ENCODE results near the gene FAM177B.
A peak's percentile ranks its signal among the peaks of the same experiment; 100 is the strongest.

FAM177B gene

DNA sequence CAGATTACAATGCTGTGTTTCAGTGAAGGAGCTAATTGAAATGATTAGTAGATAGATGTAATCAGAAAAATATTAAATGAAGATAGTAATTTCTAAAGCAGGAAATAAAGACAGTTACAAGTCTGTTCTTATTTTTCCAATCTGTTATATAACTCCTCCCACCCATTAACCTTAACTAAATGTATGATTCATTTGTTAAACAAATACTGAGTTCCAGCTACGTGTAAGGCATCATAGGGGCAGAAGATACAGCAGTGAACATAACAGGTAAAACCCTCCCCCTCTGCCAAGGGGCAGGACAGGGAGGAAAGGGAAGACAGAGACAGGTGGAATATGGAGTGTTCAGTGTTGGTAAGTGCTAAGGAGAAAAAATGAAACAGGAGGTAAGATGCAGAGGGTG, at the start of gene FAM177B:
TSS of gene FAM177B (plus strand) at position 231 of the 400 bp plus-strand sequence. CDS start 9,344 bp downstream, outside the sequence.
- TF ChIP-seq ZNF274 (IDR thresholded peaks at IDR 0.05; ENCODE audit: low read depth, low read length) = no peak
- H3K4me3 ChIP-seq (ENCODE audit: low read length) = no peak within 1 kb of the TSS

DNA sequence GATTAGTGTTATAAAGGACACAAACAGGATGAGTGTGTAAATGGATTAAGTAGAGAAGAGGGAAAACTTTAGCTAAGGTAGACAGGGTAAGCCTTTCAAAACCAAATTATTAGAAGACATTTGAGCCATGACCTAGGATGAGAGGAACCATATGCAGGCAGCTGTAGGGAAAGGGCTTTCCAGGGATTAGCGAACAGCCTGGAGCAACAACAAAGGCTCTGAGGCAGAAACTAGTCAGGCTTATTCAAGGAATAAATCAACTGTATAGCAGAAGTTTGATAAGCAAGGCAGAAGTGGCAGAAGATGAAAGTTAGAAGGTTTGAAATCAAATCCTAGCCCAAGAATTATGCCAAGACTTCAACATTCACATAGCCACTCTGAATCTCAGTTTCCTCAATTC, 46.0 kb upstream of the FAM177B start:
- H3K4me3 ChIP-seq (ENCODE audit: low read length) = no peak overlapping the region
- TF ChIP-seq ZNF274 (IDR thresholded peaks at IDR 0.05; ENCODE audit: low read depth, low read length) = no peak

DNA sequence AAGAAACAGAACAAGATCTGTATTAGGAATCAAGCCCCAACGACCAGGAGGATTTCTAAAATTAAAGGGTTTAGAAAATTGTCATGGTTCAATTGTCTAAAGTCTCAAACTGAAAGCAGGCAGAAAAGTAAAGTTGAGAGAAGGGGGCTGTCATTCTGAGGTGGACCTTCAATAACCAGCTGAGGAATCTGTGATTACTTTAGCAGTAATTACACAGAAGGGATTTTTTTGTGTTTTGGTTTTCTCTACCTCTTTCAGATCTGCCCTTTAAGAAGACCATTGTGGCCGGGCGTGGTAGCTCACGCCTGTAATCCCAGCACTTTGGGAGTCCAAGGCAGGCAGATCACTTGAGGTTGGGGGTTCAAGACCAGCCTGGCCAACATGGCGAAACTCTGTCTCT, 42.1 kb upstream of the FAM177B start:
- H3K4me3 ChIP-seq (ENCODE audit: low read length) = no peak overlapping the region
- TF ChIP-seq ZNF274 (IDR thresholded peaks at IDR 0.05; ENCODE audit: low read depth, low read length) = no peak

DNA sequence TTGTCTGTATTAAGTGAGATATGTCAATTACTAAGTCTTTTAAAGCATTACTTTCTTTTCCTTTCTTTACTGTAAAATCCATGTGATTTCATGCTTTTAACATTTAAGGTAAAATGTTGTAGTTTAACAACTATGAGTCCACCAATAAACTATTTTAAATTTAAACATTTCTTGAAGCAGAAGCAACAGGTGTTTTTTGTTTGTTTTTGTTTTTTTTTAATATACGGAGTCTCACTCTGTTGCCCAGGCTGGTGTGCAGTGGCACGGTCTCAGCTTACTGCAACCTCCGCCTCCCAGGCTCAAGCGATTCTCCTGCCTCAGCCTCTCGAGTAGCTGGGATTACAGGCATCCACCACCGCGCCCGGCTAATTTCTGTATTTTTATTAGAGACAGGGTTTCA, 40.3 kb upstream of the FAM177B start:
- H3K4me3 ChIP-seq (ENCODE audit: low read length) = no peak overlapping the region
- no peak for TF ChIP-seq ZNF274 (IDR thresholded peaks at IDR 0.05; ENCODE audit: low read depth, low read length)

DNA sequence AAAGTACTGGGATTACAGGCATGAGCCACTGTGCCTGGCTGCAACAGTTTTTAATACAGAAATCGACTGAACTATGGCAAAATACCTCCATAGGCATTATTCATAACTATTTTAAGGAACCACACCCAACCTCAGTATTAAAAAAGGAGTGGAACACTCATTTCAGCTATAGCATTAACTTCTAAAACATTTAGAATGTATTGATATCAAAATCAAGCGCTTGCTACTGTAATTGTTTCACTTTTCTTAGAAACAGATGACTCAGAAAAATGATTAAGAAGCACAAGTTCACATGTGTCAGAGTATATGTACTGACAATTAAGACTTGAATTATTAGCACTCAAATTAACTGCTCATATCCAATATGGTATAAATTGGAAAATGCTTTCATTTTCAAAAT, 39.8 kb upstream of the FAM177B start:
- TF ChIP-seq ZNF274 (IDR thresholded peaks at IDR 0.05; ENCODE audit: low read depth, low read length) = no peak

DNA sequence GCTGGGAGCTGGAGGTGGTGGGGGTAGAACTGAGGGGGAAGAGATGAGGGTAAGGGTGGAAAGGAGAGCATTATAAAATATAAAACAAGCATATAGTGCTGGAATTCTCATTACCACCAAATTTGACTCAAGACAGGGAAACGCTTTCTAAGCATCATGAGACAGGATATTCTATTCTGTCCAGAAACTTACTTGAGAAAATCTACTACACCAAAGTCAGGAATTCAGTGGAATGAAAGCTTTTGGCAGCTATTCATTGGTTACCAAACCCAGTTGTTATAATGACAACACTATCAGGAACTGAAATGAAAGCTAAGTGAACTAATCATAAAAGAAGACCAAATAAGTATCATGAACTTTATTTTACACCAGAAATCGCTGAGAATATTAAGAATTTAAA, 39.2 kb upstream of the FAM177B start:
- TF ChIP-seq ZNF274 (IDR thresholded peaks at IDR 0.05; ENCODE audit: low read depth, low read length) = no peak
- H3K4me3 ChIP-seq (ENCODE audit: low read length) = no peak overlapping the region

More for the DNA sequence above, 39.8 kb upstream of the FAM177B start:
- no peak overlapping the region for H3K4me3 ChIP-seq (ENCODE audit: low read length)

DNA sequence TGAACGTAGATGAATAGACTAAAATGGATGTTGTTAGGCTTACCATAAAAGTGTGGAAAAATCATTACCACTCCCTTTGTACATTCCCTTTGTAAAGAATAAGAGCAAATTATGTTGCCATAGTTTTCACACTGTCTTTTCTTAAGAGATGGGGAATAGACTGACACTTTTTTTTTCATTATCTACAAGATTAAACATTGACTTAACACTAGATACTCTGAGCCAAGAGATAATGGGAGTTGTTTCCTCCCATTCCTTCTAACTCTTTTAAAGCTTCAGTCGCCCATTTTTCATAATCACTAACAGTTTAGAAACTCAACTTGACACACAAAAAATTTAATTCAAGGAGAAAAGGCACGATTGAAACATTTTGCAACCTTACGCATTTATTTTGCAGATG, 34.8 kb upstream of the FAM177B start:
- TF ChIP-seq ZNF274 (IDR thresholded peaks at IDR 0.05; ENCODE audit: low read depth, low read length) = no peak
- no peak overlapping the region for H3K4me3 ChIP-seq (ENCODE audit: low read length)

DNA sequence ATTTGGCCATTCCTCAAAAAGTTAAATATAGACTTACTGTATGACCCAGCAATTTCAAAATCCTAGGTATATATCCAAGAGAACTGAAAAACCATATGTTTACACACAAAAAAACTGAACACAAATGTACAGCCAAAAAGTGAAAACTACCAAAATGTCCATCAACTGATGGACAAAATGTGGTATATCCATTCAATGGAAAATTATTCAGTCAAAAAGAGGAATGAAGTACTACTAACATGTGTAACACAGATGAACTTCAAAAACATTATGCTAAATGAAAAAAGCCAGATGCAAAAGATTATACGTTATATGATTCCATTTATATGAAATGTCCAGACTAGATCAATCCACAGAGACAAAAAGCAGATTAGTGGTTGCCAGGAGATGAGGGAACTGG, 32.7 kb upstream of the FAM177B start:
- no peak overlapping the region for H3K4me3 ChIP-seq (ENCODE audit: low read length)
- no peak for TF ChIP-seq ZNF274 (IDR thresholded peaks at IDR 0.05; ENCODE audit: low read depth, low read length)

DNA sequence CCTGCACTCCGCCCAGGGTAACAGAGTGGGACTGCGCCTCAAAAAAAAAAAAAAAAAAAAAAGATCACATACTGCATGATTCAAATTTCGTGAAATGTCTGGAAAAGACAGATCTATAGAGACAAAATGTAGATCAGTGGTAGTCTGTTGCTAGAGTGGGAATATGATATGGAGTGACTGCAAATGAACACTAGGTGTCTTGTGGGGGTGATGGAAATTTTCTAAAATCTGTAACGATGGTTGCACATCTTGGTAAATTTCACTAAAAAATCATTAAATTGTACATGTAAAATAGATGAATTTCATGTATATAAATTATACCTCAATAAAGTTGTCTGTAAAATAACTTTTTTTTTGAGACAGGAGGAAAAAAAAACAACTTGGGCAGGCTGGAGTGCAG, 30.2 kb upstream of the FAM177B start:
- H3K4me3 ChIP-seq (ENCODE audit: low read length) = no peak overlapping the region
- no peak for TF ChIP-seq ZNF274 (IDR thresholded peaks at IDR 0.05; ENCODE audit: low read depth, low read length)

DNA sequence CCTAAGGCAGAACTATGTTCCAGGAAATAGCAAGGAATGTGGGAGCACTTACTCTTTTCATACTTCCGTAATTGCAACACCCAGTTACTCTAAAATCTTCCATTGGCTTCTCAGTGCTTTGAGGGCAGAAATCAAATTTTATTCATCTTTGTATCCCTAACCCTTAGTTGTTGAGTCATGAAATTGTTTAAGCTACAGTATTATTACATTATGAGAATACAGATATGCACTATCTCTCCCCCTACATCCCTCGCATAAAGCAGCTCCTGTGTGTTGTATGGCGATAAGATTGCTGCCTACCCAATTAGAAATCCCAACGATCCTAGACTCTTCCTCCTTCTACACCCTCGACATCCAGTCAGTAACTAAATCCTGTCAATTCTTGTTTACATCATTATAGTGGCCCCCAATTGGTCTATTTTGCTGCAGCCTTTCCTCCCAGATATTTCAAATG, 27.3 kb upstream of the FAM177B start:
- no peak overlapping the region for H3K4me3 ChIP-seq (ENCODE audit: low read length)
- TF ChIP-seq ZNF274 (IDR thresholded peaks at IDR 0.05; ENCODE audit: low read depth, low read length) = no peak

DNA sequence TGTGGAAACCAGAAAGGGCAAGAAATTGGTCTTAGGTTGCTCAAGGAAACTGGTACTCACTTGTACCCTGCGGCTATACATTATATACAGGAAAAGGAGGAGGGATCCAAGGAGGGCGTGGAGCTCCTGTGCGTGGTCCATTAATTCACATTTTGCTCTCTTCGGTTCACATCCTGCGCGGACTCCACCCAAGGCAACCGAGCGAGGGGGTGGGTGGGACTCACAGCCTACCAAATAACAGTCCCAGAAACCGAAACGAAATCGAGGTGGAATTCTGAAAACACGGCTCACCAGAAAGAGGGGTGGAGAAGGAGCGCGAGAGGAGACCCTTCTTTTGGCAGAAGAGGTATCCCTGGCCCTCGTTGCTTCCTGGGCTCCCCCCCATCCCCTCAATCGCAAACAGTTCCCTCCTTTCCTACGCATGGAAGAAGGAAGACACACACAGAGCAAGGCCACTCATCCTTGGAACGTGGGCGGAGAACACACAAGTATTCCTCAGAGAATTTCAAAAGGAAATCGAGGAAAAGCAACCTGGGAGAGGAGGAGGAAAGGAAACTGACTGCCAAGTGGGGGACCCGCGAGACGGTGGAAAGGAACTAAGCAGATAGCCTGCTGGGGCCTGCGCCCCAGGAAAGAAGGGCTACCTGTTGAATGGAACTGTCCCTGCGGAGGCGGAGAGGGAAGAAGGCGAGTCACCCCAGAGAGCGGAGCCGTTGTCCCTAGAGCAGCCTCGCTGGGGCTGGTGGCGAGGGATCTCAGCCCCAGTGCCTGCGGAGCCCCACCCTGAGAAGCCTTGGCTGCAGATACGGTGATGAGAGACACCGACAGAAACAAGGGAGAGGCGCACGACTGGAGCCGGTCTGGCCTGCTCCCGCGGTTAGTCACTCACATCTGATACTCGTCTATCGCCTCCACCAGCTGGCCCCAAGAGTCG, 25.4 kb upstream of the FAM177B start:
- no peak for TF ChIP-seq ZNF274 (IDR thresholded peaks at IDR 0.05; ENCODE audit: low read depth, low read length)

DNA sequence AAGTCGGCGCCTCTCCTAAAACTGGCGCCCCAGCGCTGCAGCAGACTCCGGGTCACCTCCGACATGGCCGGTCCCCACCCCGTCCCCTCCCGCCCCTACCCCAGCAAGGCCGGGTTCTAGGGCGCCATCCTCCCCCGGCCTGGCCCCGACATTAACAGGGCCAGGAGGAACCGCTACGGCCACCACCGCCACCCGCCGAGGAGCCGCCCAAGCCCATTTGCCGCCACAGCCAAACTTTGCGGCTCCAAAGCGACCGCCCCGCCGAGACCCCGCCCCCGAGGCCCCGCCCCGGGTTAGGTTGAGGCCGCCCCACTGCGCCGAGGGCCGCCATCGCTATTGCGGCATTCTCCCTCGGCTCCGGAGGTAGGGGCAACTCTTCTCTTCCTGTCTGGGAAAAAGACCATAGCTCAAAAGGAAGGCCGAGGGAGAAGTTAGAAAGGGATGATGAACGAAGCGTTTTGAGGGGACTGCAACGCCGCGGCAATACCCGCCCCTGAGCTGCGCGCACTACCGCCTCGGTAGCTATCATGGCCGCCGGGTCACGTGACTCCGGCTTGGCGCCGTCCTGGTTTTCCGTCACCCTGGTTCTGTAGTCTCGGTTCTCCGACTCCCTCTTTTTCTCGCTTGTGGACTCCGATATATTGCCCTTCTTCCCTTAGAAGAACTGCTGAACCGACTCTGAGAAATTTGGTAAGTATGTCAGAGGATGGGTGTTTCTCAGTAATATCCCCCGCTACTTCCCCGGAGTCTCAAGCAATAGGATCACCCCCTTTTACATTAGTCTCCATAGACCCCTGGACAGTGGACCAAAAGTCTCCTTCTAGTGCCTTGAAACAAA, 24.5 kb upstream of the FAM177B start, which contains the start of the genes AIDA and BROX:
TSS of gene AIDA (minus strand) at position 239 of the 838 bp plus-strand sequence. CDS start at position 65, 174 bp downstream.
TSS of gene BROX (plus strand) at position 312 of the 838 bp plus-strand sequence. CDS start 3,136 bp downstream, outside the sequence.
- H3K4me3 ChIP-seq (ENCODE audit: low read length) = peak within 1 kb of the TSS; percentile 95
- TF ChIP-seq ZNF274 (IDR thresholded peaks at IDR 0.05; ENCODE audit: low read depth, low read length) = no peak

More for the DNA sequence above, 25.4 kb upstream of the FAM177B start:
- H3K4me3 ChIP-seq (ENCODE audit: low read length) = peak overlapping the region; percentile 95

DNA sequence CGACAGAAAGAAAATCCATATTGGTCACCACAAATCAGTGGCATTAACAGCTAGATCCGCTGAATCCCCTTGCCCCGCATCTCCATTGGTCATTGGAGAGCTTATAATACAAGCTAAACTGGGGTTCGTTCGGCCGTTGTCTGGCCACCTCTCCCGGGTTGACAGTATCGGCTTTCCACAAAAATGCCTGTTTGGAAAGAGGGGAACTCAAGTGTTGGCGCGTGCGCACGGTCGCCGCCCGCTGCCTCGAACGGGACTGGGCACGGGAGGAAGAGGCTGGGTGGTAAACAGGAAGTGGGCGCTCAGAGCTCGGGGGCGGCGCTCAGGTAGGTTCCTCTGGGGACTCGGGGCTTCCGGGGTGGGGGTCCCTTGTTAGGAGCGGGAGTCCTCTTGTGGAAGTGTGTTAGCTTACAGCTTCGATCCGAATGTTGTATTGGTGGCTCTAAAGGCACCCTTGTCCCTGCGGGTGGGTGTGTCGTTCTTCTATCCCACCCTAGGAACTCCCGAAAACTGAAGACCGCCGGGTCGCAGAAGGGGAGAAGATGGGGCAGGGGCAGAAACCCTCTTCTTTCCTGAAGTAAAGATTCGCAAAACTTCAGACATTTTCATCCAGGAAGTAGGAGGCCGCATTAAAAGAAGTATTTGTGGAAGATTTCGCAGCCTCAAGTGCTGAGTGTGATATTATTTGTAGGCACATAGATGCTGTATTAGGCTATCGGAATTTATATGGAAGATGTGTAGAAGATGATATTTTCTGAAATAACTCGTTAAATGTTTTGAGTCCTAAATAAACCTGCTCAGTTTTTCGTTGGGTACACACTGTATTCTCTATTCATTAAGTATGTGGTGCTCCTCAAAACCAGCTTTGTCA, 23.7 kb upstream of the FAM177B start:
- peak overlapping the region; percentile 91 for H3K4me3 ChIP-seq (ENCODE audit: low read length)
- no peak for TF ChIP-seq ZNF274 (IDR thresholded peaks at IDR 0.05; ENCODE audit: low read depth, low read length)

Measured in GM08714 (cell line).